Germinal center (tissue), 1 donor: ENCODE results near the gene CACNA1A.
"Not testable (repeated sequence)": the region's sequence is repeated elsewhere in the genome, so short reads cannot be mapped to it uniquely, and the experiment has no call there.

Source experiments
- DNase-seq: peaks from one replicate; pipeline ENCODE4 v3.0.0; 2012; ENCODE audit warnings: mixed read lengths, low spot score

The CACNA1A gene

DNA sequence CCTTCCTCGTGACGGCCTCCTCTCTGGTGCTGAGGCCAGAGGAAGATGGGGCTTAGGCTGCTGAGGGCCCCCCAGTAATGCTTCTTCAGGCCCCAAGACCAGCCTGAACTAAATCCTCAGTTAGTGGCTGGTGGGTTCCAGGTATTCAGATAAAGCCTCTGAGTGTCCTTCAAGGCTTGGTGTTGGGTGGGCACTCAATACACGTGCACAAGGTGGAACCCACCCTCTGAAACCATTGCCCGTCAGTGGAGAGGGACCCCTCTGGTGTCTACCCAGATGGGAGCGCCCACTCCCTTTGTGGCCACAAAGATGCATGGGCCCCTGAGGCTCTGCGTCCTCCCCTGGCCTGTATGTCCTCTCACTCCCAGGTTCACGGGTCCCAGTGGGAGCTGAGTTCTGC lies 277.0 kb downstream of the CACNA1A start:
- DNase-seq = no peak

DNA sequence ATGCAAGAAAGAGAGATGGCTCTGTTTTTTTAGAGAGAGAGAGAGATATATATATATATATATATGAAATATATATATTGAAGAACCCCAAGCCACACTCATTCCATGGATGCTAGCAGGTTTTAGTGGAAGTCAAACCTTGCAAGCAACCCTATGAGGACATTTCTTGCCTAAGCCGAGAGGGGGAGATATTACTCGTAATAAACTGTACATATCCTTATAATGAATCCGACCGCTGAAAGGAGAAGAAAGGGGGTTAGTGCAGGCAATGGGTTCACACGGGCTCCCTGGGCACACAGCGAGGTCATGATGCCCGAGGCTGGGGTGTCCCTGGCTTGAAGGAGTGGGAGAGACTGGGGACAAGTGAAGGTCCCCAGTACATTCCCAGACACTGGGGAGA lies 277.7 kb downstream of the CACNA1A start:
- DNase-seq = no peak

DNA sequence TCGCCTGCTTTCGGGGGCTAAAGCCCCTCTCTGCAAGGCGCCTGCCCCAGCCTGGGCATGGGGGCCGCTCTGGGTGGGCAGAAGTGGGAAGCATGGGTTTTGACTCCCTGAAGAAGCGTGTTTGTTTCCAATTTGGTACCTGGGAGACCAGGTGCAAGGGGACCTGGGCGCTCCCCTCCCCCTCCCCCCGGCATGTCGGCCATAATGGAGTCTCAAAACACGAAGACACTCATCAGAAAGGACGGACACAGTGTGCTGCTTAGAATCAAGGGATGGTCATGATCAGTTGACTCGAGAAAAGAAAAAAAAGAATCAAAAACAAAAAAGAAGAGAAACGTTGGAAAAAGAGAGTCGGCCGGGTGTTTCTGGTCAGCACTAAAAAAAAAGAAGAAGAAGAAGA lies 279.3 kb downstream of the CACNA1A start:
- DNase-seq = no peak

DNA sequence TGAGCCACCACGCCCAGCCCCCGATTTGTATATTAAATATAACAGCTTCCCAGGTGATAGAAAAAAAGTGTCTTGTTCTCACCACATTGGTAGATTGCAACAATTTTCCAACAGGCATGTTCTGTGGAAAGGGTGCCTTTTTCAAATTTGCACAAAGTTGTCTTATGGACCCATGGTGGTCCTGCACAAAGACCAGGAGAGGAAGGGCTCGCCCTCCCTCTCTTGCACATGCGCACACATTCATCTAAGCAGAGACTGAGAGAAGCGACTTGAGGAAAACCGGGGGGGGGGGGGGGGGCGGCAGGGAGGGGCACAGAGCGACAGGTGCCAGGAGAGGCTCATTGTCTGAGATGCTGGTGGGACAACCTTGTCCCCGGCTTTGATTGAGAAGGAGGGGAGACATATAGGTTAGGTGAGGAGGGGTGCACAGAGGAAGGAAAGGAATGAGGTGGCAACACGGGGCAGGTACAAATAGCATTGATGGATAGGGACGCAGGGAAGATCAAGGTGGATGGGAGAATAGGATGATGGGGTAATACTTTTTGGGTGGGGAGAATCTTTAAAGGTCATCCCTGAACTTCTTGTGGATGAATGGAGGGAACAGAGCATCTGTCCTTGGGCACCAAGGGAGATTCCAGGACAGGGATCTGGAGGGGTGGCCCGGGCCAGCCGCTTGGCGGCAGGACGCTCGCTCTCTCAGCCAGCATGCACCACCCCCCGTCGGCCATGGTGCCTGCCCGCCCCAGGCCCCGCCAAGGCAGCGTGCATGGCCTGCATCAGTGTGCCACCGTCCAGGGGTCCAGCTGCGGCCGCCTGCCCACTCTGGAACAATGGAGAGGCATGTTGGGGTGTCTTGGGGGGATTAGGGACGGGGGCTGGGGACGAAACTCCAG lies 280.1 kb downstream of the CACNA1A start:
- DNase-seq = no peak

GRCh38 chr19:13225085-13225484 lies 281.2 kb downstream of the CACNA1A start:
- DNase-seq = no peak

GRCh38 chr19:13220847-13221246 lies 285.4 kb downstream of the CACNA1A start:
- no peak for DNase-seq

- DNase-seq = no peak
Observed at GRCh38 chr19:13215572-13216380, 290.5 kb downstream of the CACNA1A start.

GRCh38 chr19:13214036-13214730 lies 292.1 kb downstream of the CACNA1A start:
- DNase-seq = no peak

DNA sequence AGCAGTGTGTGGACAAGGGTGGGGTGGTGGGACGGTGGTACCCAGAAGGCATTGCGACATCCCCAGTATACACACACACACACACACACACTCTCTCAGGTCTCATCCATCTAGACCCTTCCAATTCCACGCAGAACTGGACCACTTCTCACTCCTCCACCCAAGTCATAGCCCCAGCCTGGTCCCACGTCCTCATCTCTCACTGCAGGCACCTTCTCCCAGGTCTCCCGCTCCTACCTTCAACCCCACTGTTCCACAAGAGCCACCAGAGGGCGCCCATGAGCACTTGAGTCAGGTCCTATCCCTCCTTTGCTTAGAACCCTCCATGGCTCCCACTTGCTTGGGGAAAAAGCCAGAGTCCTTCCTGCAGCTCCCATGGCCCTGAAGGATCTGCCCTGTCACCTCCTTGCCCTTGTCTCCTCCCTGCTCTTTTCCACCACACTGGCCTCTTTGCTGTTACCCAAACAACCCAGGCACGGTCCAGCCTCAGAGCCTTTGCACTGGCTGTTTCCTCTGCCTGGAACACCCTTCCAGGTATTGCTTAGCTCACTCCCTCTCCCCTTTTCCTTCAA lies 293.4 kb downstream of the CACNA1A start:
- DNase-seq = peak; percentile 68

GRCh38 chr19:13211426-13212308 lies 294.6 kb downstream of the CACNA1A start:
- DNase-seq = peak; percentile 1

GRCh38 chr19:13210941-13211340 lies 295.3 kb downstream of the CACNA1A start:
- no peak for DNase-seq

- no peak for DNase-seq
Observed at GRCh38 chr19:13210339-13210775, 295.9 kb downstream of the CACNA1A start.

GRCh38 chr19:13209484-13210338 lies 296.6 kb downstream of the CACNA1A start:
- no peak for DNase-seq

DNA sequence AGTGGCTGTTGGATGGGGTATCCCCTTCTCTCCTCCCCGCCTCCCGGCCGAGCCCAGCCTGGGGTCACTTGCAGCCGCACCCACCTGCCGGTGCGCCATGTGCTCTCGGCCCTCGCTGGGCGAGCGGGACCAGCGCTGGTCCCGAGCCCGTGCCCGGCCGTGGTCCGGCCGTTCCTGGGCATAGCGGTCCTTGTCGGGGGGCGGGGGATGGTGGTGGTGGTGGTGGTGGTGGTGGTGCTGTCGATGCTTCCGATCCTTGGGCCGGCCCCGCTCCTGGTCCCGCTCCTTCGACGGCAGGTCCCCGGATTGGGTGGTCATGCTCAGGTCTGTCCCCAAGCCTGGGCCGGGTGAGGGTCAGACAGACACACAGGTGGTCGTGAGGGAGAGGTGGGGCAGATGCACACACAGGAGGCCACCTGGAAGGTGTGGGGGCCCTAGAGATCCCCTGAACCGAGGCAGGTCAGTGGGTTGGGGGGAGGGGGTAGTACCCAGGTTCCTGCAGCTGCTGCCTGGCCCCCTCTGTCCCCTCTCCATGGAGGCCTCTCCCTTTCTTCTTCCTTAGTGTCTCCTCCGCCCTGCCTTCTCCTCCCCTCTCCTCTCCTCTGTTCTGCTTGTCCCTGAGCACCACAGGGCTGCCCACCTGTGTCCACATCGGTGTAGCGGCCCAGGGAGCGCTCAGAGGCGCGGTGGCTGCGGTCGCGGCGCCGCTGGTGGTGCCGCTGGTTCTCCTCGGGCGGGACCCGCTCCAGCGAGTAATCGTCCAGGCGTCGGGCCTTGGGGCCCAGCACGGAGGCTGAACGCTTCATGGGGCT lies 297.4 kb downstream of the CACNA1A start:
- DNase-seq = peak; percentile 57

DNA sequence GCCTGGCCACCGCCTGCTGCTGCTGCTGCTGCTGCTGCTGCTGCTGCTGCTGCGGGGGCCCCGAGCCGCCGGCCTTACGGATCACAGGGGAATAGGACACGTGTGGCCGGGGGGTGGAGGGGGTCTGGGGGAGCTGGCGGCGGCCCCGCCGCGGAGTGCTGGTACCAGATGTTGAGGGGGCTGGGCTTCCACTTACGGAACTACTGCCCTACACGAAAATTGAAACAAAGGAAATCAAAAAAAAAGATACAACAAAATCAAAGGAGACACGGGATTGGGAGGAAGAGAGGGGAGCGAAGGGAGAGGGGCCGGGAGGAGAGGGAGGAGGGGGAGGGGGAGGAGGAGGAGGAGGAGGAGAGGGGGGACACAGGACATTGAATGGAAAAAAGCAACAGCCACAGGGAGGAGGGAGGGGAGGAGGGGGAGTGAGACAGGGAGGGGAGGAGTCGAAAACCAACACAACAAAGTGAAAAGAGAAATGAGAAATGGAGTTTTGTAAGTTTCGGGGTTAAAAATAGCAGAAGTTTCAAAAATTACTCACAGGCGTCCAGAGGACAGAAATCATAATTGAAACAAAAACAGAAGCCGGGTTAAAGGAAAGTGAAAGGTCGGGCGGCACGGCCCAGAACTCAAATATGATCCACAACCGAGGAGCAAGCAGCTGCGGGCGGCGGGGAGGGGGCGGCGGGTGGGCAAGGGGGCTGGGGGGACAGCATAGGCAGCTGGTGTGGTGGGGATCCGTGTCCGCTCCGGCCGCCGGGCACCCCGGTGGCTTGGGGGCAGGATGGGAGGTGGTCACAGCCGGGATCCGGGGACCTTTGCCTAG lies 298.2 kb downstream of the CACNA1A start:
- peak; percentile 86 for DNase-seq

GRCh38 chr19:13207237-13207845 lies 298.9 kb downstream of the CACNA1A start:
- no peak for DNase-seq

DNA sequence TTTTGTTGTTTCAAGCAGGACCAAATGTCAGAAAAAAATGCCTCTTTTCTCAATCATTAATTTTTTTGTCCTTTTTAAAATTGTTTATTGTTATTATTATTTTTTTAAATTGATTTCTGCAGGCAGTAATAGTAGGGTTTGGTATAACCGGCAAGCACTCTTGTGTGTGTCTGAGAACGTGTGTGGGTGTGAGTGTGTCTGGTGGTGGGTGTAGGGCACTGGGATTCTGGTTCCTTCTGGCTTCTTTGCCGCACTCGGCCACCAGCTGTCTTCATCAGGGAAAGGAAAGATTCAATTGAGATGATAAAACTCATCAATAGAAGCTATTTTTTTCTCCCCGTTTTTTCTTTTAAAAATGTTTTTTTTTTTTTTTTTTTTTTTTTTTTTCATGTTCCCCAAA lies 299.7 kb downstream of the CACNA1A start:
- DNase-seq = no peak

DNA sequence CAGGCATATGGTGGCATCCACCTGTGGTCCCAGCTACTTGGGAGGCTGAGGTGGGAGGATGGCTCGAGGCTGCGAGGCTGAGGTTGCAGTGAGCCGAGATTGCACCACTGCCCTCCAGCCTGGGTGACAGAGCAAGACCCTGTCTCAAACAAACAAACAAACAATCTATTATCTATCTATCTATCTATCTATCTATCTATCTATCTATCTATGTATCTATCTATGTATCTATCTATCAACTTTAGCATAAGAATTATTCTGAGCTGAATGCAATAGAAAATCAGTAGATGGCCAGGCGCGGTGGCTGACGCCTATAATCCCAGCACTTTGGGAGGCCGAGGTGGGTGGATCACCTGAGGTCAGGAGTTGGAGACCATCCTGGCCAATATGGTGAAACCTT lies 304.2 kb downstream of the CACNA1A start:
- not testable (repeated sequence) for DNase-seq
